Activated T-helper 2 cell treated with anti-CD3 and anti-CD28 coated beads, Interferon-gamma antibody, Interleukin-2, Interleukin-4, amounts not matched to agents 10 μg/mL and 5 μg/mL and 100 μg/mL, durations not matched to agents 14 hours and 24 hours and 36 hours (primary cell): ENCODE data around the gene OR10G2. TPM values are rescaled to one million over a fixed set of nuclear protein-coding genes. Genes with fewer than 3 reads are reported as not detected.

Source experiments
- DNase-seq: peaks from one replicate; pipeline ENCODE4 v3.0.0; 2021; ENCODE audit warnings: low spot score
- H3K27ac Mint-ChIP-seq: one replicate; pipeline ENCODE4 v1.8.0; 2021; ENCODE audit warnings: mixed read lengths
- H3K27me3 Mint-ChIP-seq: one replicate; pipeline ENCODE4 v1.8.0; 2021; ENCODE audit warnings: low read depth, mixed read lengths
- H3K36me3 Mint-ChIP-seq: one replicate; pipeline ENCODE4 v1.8.0; 2021; ENCODE audit warnings: low read depth, mixed read lengths
- H3K4me1 Mint-ChIP-seq: one replicate; pipeline ENCODE4 v1.8.0; 2021; ENCODE audit warnings: low read depth, mixed read lengths
- H3K4me3 Mint-ChIP-seq: one replicate; pipeline ENCODE4 v1.8.0; 2021; ENCODE audit warnings: low read depth, mild to moderate bottlenecking, moderate library complexity, mixed read lengths
- H3K9me3 Mint-ChIP-seq: one replicate; pipeline ENCODE4 v1.8.0; 2021; ENCODE audit warnings: mixed read lengths
- intact Hi-C: fragments of 100-400 bp; cut with micrococcal nuclease; formaldehyde crosslinking; loops from one replicate; pipeline ENCODE4 v1.15.1; 2023
- total RNA-seq: library from RNA; stranded (reverse); gene quantifications from 2 replicates; pipeline ENCODE4 v1.2.3, GENCODE V29; 2022

The OR10G2 gene
- total RNA-seq: not detected in 2 replicates

GRCh38 chr14:21634840-21635239 lies at the start of gene OR10G2:
TSS of gene OR10G2 (minus strand) at chr14:21634940. CDS start at chr14:21634842, 98 bp downstream.
- no peak within 1 kb of the TSS for H3K27ac Mint-ChIP-seq
- H3K9me3 Mint-ChIP-seq: peaks cover 7% of the 10 kb centered on the region
- intact Hi-C loops: no loop called here
- no peaks in the 10 kb centered on the region for H3K4me1 Mint-ChIP-seq
- no peaks in the 10 kb centered on the region for H3K36me3 Mint-ChIP-seq
- DNase-seq: no peak
- H3K4me3 Mint-ChIP-seq: no peak within 1 kb of the TSS
- peaks cover 3% of the 10 kb centered on the region for H3K27me3 Mint-ChIP-seq

- Mint-ChIP-seq H3K36me3 (no peaks in the 10 kb centered on the region), H3K9me3 (peaks cover 5% of the 10 kb centered on the region), H3K27me3 (peaks cover 23% of the 10 kb centered on the region), H3K4me1 (no peaks in the 10 kb centered on the region), H3K27ac (no peak overlapping the region), H3K4me3 (no peak overlapping the region)
- intact Hi-C loops: no loop called here
- DNase-seq: no peak
Measured at GRCh38 chr14:21680072-21680471, 45.3 kb upstream of the OR10G2 start.

GRCh38 chr14:21675566-21675965 lies 40.8 kb upstream of the OR10G2 start:
- intact Hi-C loops: no loop called here
- peaks cover 6% of the 10 kb centered on the region for H3K27me3 Mint-ChIP-seq
- H3K27ac Mint-ChIP-seq: no peak overlapping the region
- no peak for DNase-seq
- H3K4me1 Mint-ChIP-seq: no peaks in the 10 kb centered on the region
- H3K36me3 Mint-ChIP-seq: no peaks in the 10 kb centered on the region
- no peak overlapping the region for H3K4me3 Mint-ChIP-seq
- peaks cover 5% of the 10 kb centered on the region for H3K9me3 Mint-ChIP-seq

- peaks cover 5% of the 10 kb centered on the region for H3K9me3 Mint-ChIP-seq
- no peak for DNase-seq
- intact Hi-C loops: no loop called here
- H3K4me3 Mint-ChIP-seq: no peak within 1 kb of the TSS
- H3K4me1 Mint-ChIP-seq: no peaks in the 10 kb centered on the region
- H3K27me3 Mint-ChIP-seq: peaks cover 8% of the 10 kb centered on the region
- H3K27ac Mint-ChIP-seq: no peak within 1 kb of the TSS
- no peaks in the 10 kb centered on the region for H3K36me3 Mint-ChIP-seq
Measured at GRCh38 chr14:21673718-21674117, 39.0 kb upstream of the OR10G2 start, which contains the start of gene OR4E1. TSS of gene OR4E1 (minus strand) at chr14:21673818. CDS start at chr14:21670935, 2,883 bp downstream.

- intact Hi-C loops: no loop called here
- Mint-ChIP-seq H3K36me3 (no peaks in the 10 kb centered on the region), H3K4me1 (no peaks in the 10 kb centered on the region), H3K27ac (no peak overlapping the region), H3K27me3 (peaks cover 2% of the 10 kb centered on the region), H3K9me3 (peaks cover 5% of the 10 kb centered on the region), H3K4me3 (no peak overlapping the region)
- DNase-seq: no peak
Measured at GRCh38 chr14:21672116-21672515, 37.4 kb upstream of the OR10G2 start.

- intact Hi-C loops: no loop called here
- Mint-ChIP-seq H3K27ac (no peak overlapping the region), H3K4me1 (no peaks in the 10 kb centered on the region), H3K36me3 (no peaks in the 10 kb centered on the region), H3K4me3 (no peak overlapping the region), H3K9me3 (peaks cover 5% of the 10 kb centered on the region), H3K27me3 (peaks cover 2% of the 10 kb centered on the region)
- DNase-seq: no peak
Measured at GRCh38 chr14:21671371-21671770, 36.6 kb upstream of the OR10G2 start.

DNA sequence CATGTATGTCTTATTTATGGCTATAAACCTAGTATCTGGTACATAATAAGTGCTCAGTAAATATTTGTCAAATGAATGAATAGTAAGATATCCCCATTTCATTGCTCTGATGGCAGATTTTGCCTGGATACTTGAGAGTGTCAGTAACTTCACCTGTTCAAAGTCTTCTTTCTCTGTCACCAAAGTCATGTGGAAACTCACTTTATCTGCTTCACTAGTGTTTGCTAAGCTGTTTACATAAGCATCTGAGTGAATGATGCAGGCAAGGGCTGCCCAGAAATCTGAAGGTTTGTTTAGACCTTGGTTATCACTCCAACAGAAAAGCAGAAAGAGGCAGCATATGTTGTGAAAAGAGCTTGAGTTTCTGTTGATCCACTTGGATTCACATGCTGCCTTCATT lies 34.5 kb upstream of the OR10G2 start:
- no peaks in the 10 kb centered on the region for H3K36me3 Mint-ChIP-seq
- H3K9me3 Mint-ChIP-seq: no peaks in the 10 kb centered on the region
- no peak overlapping the region for H3K27ac Mint-ChIP-seq
- no peaks in the 10 kb centered on the region for H3K4me1 Mint-ChIP-seq
- no peak for DNase-seq
- no peak overlapping the region for H3K4me3 Mint-ChIP-seq
- intact Hi-C loops: no loop called here
- H3K27me3 Mint-ChIP-seq: peaks cover 2% of the 10 kb centered on the region

GRCh38 chr14:21668377-21668776 lies 33.6 kb upstream of the OR10G2 start:
- Mint-ChIP-seq H3K9me3 (no peaks in the 10 kb centered on the region), H3K27me3 (peaks cover 2% of the 10 kb centered on the region)
- intact Hi-C loops: no loop called here

DNA sequence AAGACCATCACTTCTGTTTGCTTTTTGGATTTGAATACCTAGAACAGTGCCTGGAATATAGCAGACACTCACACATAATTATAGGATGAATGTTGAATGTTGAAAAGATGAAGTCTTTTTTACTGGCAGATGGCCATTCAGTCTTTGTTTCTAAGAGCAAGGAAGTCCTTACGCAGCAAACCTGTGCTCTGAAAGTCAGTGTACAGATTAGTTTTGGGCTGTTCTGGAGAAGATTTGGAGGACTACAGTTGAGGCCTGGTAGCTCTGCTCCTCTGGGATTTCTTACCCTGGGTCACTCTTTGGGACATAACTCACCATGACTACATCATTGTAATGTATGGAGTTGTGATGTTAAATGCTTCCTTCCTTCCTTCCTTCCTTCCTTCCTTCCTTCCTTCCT lies 22.2 kb upstream of the OR10G2 start:
- Mint-ChIP-seq H3K9me3 (no peaks in the 10 kb centered on the region), H3K27me3 (peaks cover 7% of the 10 kb centered on the region), H3K4me3 (no peak overlapping the region), H3K27ac (no peak overlapping the region), H3K4me1 (no peaks in the 10 kb centered on the region), H3K36me3 (no peaks in the 10 kb centered on the region)
- intact Hi-C loops: no loop called here
- DNase-seq: no peak

More at GRCh38 chr14:21668377-21668776, 33.6 kb upstream of the OR10G2 start:
- Mint-ChIP-seq H3K4me1 (no peaks in the 10 kb centered on the region), H3K36me3 (no peaks in the 10 kb centered on the region), H3K4me3 (no peak overlapping the region), H3K27ac (no peak overlapping the region)
- no peak for DNase-seq

GRCh38 chr14:21654215-21654614 lies 19.5 kb upstream of the OR10G2 start:
- intact Hi-C loops: no loop called here
- no peak for DNase-seq
- H3K27ac Mint-ChIP-seq: no peak overlapping the region
- no peaks in the 10 kb centered on the region for H3K9me3 Mint-ChIP-seq
- no peak overlapping the region for H3K4me3 Mint-ChIP-seq
- H3K4me1 Mint-ChIP-seq: no peaks in the 10 kb centered on the region
- peaks cover 7% of the 10 kb centered on the region for H3K27me3 Mint-ChIP-seq
- H3K36me3 Mint-ChIP-seq: no peaks in the 10 kb centered on the region

DNA sequence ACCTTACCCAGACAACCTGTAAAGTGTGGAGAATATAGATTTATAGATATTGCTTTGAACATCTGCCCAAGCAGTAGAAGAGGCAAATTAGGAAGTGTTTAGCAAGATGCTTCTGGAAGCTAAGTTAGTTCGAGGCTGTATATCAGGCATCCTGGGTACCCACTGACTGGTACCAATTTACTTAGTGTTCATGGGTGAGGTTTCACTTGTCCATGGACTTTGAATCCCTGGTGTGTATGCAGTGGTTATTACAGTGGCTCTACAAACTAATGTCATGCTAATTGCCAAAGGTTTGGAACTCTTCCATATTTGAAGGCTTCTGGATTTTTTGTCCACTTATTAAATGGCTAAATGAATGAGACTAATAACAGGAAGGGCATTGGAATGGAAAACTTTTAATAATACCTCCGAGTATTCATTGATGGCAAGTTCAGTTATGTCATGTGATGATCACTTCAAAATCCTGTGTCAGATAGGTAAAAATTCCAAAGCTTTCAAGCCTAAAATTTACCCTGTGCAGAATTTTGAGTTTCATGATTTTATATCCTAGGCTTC lies 18.7 kb upstream of the OR10G2 start, which contains the start of gene OR4E2:
OR4E2 (plus strand) TSS at position 505 of the 555 bp plus-strand sequence. CDS start 11,248 bp downstream, outside the sequence.
- Mint-ChIP-seq H3K9me3 (no peaks in the 10 kb centered on the region), H3K27me3 (peaks cover 6% of the 10 kb centered on the region), H3K4me3 (no peak within 1 kb of the TSS), H3K27ac (no peak within 1 kb of the TSS), H3K36me3 (no peaks in the 10 kb centered on the region), H3K4me1 (no peaks in the 10 kb centered on the region)
- intact Hi-C loops: no loop called here
- DNase-seq: no peak

DNA sequence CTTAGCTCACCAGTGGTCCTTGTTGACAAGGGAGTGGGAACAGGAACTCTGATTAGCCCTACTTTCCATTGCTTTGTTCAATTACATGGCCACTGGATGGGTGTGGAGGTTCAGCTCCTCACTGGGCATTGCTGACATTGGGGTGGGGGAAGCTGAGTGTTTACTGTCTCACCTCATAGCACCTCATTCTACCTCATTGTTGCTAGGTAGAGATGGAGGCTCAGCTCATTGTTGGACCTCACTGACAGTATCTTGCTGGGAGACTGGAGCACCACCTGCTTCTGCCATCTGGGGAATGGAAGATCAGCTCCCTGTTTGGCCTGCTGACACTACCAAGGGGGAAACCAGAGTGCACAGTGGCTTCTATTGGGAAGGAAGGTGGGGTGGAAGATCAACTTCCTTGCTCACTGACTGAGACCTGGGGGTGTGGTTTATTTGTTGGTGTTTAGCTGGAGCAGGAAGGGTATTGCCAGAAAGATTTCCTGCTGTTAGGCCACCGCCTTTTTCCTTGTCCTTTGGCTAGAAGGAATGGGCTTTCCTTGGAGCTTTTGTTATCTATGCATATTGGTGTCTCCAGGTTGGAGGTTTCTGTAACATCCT lies 17.6 kb upstream of the OR10G2 start:
- no peak for DNase-seq
- no peaks in the 10 kb centered on the region for H3K9me3 Mint-ChIP-seq

GRCh38 chr14:21647380-21647779 lies 12.6 kb upstream of the OR10G2 start:
- intact Hi-C loops: no loop called here
- Mint-ChIP-seq H3K27me3 (peaks cover 6% of the 10 kb centered on the region), H3K4me3 (no peak overlapping the region), H3K4me1 (no peaks in the 10 kb centered on the region), H3K36me3 (no peaks in the 10 kb centered on the region), H3K27ac (no peak overlapping the region), H3K9me3 (no peaks in the 10 kb centered on the region)
- no peak for DNase-seq

More for the DNA sequence above, 17.6 kb upstream of the OR10G2 start:
- peaks cover 6% of the 10 kb centered on the region for H3K27me3 Mint-ChIP-seq
- H3K4me1 Mint-ChIP-seq: no peaks in the 10 kb centered on the region
- intact Hi-C loops: no loop called here
- no peak overlapping the region for H3K4me3 Mint-ChIP-seq
- H3K27ac Mint-ChIP-seq: no peak overlapping the region
- no peaks in the 10 kb centered on the region for H3K36me3 Mint-ChIP-seq
